COR-L47 (cell line): ENCODE data around the gene STK33.

ENCODE experiments used
- DNase-seq: peaks from one replicate; lab custom pipeline; 2025; lab: John Stamatoyannopoulos, UW

The STK33 gene

GRCh38 chr11:8603696-8604077 is 9.7 kb upstream of the STK33 start:
- DNase-seq, result no peak

DNA sequence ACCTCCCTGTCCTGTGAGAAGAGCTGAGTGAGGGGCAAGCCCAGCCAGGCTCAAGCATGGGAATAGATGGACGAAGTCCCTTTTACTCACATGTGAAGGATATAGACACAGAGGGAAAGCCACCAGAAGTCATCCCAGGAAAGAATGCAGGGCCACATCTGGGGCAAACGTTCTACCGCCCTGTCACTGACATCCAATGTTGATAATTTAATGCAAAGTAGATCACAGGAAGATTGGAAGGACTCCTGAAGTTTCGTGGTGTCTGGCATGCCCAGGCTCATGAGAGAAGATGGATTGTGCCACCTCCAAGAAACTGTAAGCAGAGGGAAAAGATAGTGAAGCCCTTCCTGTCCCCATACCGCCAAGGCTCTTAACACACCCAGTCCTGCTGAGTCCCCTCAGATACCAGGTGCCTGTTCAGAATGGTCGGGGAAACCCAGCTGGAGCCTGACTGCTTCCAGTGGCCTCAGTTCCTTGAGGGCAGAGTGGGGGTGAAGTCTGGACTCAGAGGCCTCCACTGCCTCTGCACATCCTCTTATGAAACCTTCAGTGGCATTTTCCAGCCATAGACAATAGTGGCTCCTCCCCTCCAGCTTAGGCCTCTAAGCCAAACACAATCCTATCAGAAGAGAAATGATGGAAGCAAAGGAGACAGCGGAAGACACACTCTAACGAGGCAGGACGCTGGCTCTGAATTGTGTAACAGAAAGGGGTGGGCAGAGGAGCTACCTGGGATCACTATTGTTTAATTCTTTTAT is 7.5 kb upstream of the STK33 start:
- DNase-seq, result no peak

GRCh38 chr11:8598506-8598905 is 4.5 kb upstream of the STK33 start:
- DNase-seq, result no peak

DNA sequence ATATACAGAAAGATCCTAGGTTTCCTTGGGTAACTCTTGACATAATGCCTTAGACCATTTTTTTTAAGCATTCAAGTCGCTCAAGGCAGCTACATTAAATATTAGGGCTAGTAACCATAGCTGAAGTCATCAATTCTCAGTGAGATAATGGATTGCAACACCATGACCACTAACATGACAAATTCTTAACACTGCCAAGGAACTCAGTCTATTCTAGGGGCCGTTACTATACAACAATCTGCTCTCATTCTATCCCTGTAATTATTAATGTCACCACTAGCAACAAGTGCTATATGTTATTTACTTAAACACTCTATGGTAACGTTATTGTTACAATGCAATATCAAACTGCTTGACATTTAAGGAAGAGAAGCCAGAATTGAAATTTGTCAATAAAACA is 3.2 kb upstream of the STK33 start:
- DNase-seq, result no peak

GRCh38 chr11:8596504-8597046 is 2.5 kb upstream of the STK33 start:
- no peak for DNase-seq

DNA sequence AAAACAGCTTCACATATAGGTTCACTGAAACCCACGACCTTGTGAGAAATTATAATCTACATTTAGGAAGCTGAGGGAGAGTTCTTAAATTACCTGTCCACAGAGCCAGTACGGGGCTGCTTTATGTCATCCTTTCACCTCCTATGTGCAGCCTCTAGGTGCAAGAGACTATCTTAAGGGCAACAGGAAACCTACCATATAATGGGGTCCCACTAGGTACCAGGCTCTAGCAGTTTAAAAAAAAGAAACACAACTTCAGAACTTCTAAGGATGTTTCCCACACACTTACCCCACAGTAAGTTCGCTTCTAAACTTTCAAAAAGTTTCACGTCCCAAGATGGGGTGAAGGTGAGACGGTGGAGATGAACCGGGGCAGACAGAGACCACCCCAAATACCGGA is 573 bp downstream of the STK33 start:
- no peak for DNase-seq

- DNase-seq, result no peak
Measured at GRCh38 chr11:8587915-8588314, 6.1 kb downstream of the STK33 start.

GRCh38 chr11:8586805-8587204 is 7.2 kb downstream of the STK33 start:
- no peak for DNase-seq

- DNase-seq, result no peak
Measured at GRCh38 chr11:8586184-8586583, 7.8 kb downstream of the STK33 start.

DNA sequence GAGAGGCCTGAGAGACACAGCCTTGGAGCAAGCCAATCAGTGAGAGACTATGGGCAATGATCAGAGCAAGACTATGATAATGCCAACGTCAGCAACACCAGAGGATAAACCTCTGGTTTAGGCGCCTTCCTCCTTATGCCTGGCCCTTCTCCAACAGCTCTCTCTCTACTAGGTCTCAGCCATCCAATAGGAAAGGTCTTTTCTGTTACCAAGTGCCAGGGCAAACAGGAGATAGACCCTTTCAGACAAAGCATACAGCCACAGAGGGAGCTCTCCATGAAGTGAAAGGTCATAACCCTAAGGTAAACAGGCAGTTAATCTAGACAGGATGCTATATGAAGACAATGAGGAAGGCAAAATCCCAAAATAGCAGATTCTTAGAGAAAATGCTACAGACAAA is 9.5 kb downstream of the STK33 start:
- DNase-seq, result no peak

DNA sequence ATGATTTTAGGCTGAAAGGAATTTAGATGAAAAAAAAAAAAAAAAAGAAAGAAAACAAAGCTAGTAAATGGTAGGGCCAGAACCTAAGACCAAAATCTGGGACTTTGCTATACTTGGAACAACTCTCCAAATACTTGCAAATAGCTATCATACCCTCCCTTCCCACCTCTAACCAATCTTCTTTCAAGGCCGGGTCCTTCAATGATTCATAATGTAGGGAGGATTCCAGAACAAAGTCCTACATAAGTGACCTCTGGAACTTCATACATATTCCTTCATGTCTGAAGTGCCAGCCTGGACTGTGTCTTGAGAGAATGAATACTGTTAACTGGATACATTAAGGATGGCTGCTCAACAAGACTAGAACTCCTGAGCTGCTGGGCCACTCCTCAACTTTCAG is 9.9 kb downstream of the STK33 start:
- no peak for DNase-seq

- DNase-seq, result no peak
Measured at GRCh38 chr11:8581300-8581699, 12.7 kb downstream of the STK33 start.

- no peak for DNase-seq
Measured at GRCh38 chr11:8577791-8578581, 16.0 kb downstream of the STK33 start.

DNA sequence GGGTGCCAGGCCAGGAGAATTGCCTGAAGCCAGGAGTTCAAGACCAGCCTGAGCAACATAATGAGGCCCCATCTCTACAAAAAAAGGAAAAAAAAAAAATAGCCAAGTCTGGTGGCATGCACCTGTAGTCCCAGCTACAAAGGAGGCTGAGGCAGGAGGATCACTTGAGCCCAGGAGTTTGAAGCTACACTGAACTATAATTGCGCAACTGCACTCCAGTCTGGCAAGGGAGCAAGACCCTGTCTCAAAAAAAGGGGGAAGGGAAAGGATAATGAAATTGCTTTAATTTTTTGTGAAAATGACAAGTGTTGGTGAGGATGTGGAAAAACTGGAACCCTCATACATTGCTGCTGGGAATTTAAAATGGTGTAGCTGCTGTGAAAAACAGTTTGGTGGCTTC is 19.2 kb downstream of the STK33 start:
- DNase-seq, result no peak

GRCh38 chr11:8573777-8574176 is 20.3 kb downstream of the STK33 start:
- no peak for DNase-seq

DNA sequence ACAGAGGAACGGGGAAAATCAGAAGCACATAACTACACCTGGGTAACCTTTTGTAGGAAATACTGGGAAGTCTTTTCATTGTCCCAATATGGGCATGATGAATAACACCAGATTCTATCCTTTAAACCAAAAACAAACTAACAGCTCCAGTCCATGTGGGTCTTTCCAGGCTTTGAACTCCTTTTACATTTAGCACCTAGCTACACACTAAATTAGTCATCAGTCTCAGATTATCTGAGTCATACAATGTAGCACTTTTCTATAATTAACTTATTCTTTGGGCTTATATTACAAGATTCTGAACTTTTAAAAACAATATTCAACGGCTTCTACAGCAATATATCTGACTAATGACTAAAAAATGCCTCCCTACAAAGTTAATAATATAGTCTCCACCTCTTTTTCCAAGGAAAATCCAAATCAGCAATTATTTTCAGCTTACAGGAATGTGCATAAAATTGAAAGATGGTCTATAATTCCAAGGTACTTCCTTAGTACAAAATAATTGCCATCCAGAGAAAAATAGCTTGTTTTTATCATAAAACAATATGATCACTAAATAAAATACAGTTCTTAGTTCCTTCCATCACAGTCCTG is 26.3 kb downstream of the STK33 start:
- DNase-seq, result no peak

- DNase-seq, result peak; percentile 43
Measured at GRCh38 chr11:8566613-8567210, 27.3 kb downstream of the STK33 start.

DNA sequence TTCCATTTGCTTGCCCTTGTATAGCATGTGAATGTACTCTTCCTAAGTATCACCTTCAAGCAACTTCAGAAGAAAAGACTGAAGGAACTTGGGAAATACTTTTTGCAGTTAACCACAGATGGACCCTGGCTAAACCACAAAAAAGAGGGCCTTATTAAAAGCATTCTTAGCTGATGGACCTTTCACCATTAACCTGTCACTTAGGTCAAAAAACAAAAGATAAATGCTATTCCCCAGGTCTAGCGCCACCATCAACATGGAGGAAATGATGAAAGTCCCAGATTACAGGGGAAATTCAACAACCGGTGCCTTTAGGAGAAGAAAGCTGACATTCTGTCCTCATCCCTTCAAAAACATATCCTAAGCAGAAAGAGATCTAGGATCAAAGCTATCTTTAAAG is 29.5 kb downstream of the STK33 start:
- DNase-seq, result no peak

DNA sequence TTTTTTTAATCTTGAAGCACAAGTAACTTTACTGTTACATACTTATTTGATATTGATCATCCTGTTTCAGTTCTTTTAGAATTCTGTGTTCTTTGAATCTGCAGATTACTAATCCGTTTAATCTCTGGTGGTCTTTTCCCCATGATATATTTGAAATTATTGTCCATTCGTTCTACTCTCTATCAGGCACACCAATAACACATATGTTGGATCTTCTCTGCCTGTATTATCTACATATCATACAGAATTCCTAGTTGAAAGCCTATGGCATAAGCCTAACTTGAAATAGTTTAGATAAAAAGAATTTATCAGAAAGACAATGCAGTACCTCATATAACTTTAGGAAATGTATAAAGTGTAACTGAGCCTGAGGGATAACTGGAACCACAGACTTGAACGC is 32.6 kb downstream of the STK33 start:
- DNase-seq, result no peak

DNA sequence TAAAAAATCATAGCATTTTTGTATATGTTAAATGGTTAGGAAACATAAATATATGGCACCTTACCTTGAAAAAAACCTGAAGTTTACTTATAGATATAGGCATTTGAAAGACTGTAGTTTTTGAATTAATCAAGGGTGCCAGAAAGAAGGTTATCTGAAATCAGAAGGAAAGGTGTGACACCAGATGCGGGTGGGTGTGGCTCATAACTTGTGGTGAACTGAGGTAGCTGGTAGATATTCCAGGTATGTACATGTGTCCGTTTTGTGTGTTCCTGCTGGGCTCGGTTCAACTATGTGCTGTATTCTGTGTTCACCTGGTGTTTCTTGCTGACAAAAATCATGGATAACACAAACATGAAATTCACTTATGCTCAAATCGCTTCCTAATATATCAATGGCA is 35.6 kb downstream of the STK33 start:
- DNase-seq, result no peak

GRCh38 chr11:8545698-8546366 is 48.2 kb downstream of the STK33 start:
- no peak for DNase-seq

GRCh38 chr11:8544807-8545206 is 49.2 kb downstream of the STK33 start:
- no peak for DNase-seq
